ENCODE results near the gene METTL26.

The METTL26 gene

DNA sequence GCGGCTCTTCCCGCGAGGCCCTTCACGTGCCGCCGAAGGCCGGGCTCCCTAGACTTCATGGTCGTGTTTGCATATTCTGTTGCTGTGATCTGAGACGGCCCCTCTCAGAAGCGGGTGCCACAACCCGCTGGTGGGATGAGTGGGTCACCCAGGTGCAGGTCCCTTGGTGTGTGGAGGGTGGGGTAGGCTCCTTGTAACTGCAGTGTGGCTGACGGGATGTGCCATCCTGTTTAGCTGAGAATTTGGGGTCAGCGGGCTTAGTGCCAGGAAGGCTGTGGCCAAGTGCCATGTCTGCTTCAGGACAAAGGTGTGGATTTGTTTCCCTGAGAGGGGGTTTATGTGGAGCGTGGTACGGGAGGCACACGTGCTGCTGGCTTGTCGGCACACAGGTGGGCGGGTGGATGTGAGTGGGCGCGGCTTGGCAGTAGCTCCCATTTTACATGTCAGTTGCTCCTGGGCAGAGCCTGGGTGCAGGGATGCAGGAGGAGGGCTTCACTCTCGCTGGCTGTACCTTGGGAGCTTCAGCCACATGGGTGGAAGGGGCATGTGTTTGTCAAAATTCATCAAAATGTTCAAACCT lies 14.5 kb downstream of the METTL26 start:
- FAIRE-seq: no peak
- no peak for TF ChIP-seq TAF1 (IDR thresholded peaks at IDR 0.05; ENCODE audit: low read depth, low read length)
- no peak for TF ChIP-seq PAX5 (IDR thresholded peaks at IDR 0.05; ENCODE audit: insufficient read depth, low read length, severe bottlenecking)
- TF ChIP-seq SPI1 (IDR thresholded peaks at IDR 0.05; ENCODE audit: low read depth, low read length): no peak
- no peak for TF ChIP-seq POLR2AphosphoS5 (IDR thresholded peaks at IDR 0.05; ENCODE audit: low read depth, low read length)
- TF ChIP-seq POU2F2 (IDR thresholded peaks at IDR 0.05; ENCODE audit: low read depth, low read length): no peak
- TF ChIP-seq POLR2A (IDR thresholded peaks at IDR 0.05; ENCODE audit: low read depth, low read length): no peak
- DNase-seq (ENCODE audit: insufficient read length, low spot score): no peak

- no peak for TF ChIP-seq POU2F2 (IDR thresholded peaks at IDR 0.05; ENCODE audit: low read depth, low read length)
- no peak for TF ChIP-seq PAX5 (IDR thresholded peaks at IDR 0.05; ENCODE audit: insufficient read depth, low read length, severe bottlenecking)
- TF ChIP-seq SPI1 (IDR thresholded peaks at IDR 0.05; ENCODE audit: low read depth, low read length): no peak
- no peak for TF ChIP-seq TAF1 (IDR thresholded peaks at IDR 0.05; ENCODE audit: low read depth, low read length)
- TF ChIP-seq POLR2A (IDR thresholded peaks at IDR 0.05; ENCODE audit: low read depth, low read length): no peak
- no peak for TF ChIP-seq POLR2AphosphoS5 (IDR thresholded peaks at IDR 0.05; ENCODE audit: low read depth, low read length)
- DNase-seq (ENCODE audit: insufficient read length, low spot score) (no peak), FAIRE-seq (no peak)
These were observed 15.2 kb downstream of the METTL26 start for GRCh38 chr16:620700-621525.

- FAIRE-seq (no peak), DNase-seq (ENCODE audit: insufficient read length, low spot score) (no peak)
- TF ChIP-seq POLR2AphosphoS5 (IDR thresholded peaks at IDR 0.05; ENCODE audit: low read depth, low read length) (no peak), POLR2A (IDR thresholded peaks at IDR 0.05; ENCODE audit: low read depth, low read length) (no peak), TAF1 (IDR thresholded peaks at IDR 0.05; ENCODE audit: low read depth, low read length) (no peak), SPI1 (IDR thresholded peaks at IDR 0.05; ENCODE audit: low read depth, low read length) (no peak), PAX5 (IDR thresholded peaks at IDR 0.05; ENCODE audit: insufficient read depth, low read length, severe bottlenecking) (no peak), POU2F2 (IDR thresholded peaks at IDR 0.05; ENCODE audit: low read depth, low read length) (no peak)
These were observed 16.5 kb downstream of the METTL26 start for GRCh38 chr16:619476-620100.

DNA sequence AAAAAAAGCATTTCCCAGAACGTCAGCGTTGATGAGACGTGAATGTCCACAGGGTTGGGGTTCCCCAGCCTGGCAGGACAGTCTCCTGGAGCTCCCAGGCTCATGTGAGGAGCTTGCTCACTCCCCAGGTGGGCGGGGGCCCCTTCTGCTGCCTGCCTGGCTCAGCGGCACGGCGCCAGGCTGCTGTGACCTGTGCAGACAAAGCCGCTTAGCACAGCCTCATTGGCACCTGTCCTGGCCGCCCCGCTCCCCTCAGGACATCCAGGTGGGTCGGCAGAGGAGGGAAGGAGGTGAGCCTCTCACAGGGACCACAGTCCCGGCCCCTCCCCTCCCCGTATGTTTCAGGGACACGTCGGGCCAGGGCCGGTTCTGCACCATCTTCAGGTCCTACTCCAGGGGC lies 18.2 kb downstream of the METTL26 start:
- FAIRE-seq (no peak), DNase-seq (ENCODE audit: insufficient read length, low spot score) (no peak)
- TF ChIP-seq POU2F2 (IDR thresholded peaks at IDR 0.05; ENCODE audit: low read depth, low read length) (no peak), SPI1 (IDR thresholded peaks at IDR 0.05; ENCODE audit: low read depth, low read length) (no peak), POLR2A (IDR thresholded peaks at IDR 0.05; ENCODE audit: low read depth, low read length) (no peak), POLR2AphosphoS5 (IDR thresholded peaks at IDR 0.05; ENCODE audit: low read depth, low read length) (no peak), PAX5 (IDR thresholded peaks at IDR 0.05; ENCODE audit: insufficient read depth, low read length, severe bottlenecking) (no peak), TAF1 (IDR thresholded peaks at IDR 0.05; ENCODE audit: low read depth, low read length) (no peak)

- DNase-seq (ENCODE audit: insufficient read length, low spot score): no peak
- FAIRE-seq: no peak
- no peak for TF ChIP-seq POU2F2 (IDR thresholded peaks at IDR 0.05; ENCODE audit: low read depth, low read length)
- TF ChIP-seq POLR2A (IDR thresholded peaks at IDR 0.05; ENCODE audit: low read depth, low read length): no peak
These were observed 19.1 kb downstream of the METTL26 start for GRCh38 chr16:616733-617586.

DNA sequence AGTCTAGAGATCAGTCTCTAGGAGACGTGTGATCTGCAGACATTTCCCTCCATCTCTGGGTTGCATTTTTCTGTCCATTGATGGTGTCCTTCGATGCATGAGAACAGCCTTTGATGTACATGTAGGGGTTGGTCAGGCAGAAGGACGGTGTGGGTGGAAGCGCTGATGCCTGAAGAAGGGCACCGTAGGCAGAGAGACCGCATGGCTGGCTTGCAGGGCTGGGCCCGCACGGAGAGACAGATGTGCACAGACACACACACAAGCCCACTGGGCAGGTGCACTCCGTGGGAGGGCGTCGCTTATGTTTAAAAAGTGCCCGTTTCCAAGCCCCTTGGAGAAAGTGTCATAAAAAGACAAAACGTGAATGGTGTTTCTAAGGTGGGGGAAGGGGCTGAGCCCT lies 21.0 kb downstream of the METTL26 start:
- DNase-seq (ENCODE audit: insufficient read length, low spot score) (no peak), FAIRE-seq (no peak)
- TF ChIP-seq PAX5 (IDR thresholded peaks at IDR 0.05; ENCODE audit: insufficient read depth, low read length, severe bottlenecking) (no peak), POLR2A (IDR thresholded peaks at IDR 0.05; ENCODE audit: low read depth, low read length) (no peak), TAF1 (IDR thresholded peaks at IDR 0.05; ENCODE audit: low read depth, low read length) (no peak), POU2F2 (IDR thresholded peaks at IDR 0.05; ENCODE audit: low read depth, low read length) (no peak), POLR2AphosphoS5 (IDR thresholded peaks at IDR 0.05; ENCODE audit: low read depth, low read length) (no peak), SPI1 (IDR thresholded peaks at IDR 0.05; ENCODE audit: low read depth, low read length) (no peak)

DNA sequence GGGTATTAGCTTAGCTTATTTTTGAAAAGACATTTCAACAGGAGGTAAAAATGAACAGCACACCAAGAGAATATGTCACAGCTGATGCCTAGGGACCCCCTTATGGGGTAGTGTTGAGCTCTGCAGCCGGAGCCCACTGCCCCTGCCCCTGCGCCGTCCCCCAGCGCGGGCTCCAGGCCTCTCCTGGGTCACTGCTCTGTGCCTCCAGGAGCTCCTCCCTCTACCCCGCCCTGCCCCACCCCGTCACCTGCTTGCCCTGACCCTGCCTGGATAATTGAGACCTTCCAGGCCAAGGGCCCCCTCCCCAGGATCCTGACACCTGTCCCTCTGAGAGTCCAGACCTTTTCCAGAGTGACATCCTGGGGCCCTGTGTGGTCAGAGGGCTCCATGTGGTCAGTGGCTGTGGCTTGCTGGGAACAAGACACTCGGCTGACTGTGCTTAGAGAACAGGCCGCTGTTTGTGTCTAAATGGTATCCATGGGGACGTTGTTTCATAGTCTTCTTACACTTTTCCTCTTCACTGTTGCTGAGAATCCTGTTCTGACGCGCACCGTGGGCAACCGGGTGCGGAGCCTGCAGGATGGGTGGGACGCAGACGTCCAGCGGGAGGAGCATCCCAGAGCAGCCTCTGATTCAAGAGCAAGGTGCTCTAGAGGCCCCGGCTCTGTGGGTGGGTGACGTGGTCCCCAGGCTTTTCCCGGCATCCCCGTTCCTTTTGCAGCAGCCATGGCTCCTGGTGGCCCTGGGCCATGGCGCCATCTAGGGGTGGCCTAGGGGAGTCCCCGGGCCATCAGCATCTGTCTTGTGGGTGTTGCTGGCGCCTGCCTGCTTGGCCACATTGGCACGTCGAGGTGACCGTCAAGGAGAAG lies 25.4 kb downstream of the METTL26 start:
- DNase-seq (ENCODE audit: insufficient read length, low spot score) (no peak), FAIRE-seq (no peak)
- no peak for TF ChIP-seq POLR2A (IDR thresholded peaks at IDR 0.05; ENCODE audit: low read depth, low read length)
- no peak for TF ChIP-seq POLR2AphosphoS5 (IDR thresholded peaks at IDR 0.05; ENCODE audit: low read depth, low read length)
- no peak for TF ChIP-seq PAX5 (IDR thresholded peaks at IDR 0.05; ENCODE audit: insufficient read depth, low read length, severe bottlenecking)
- TF ChIP-seq POU2F2 (IDR thresholded peaks at IDR 0.05; ENCODE audit: low read depth, low read length): no peak
- no peak for TF ChIP-seq SPI1 (IDR thresholded peaks at IDR 0.05; ENCODE audit: low read depth, low read length)

GRCh38 chr16:609984-610383 lies 26.1 kb downstream of the METTL26 start:
- TF ChIP-seq PAX5 (IDR thresholded peaks at IDR 0.05; ENCODE audit: insufficient read depth, low read length, severe bottlenecking): no peak
- TF ChIP-seq POLR2A (IDR thresholded peaks at IDR 0.05; ENCODE audit: low read depth, low read length): no peak
- TF ChIP-seq SPI1 (IDR thresholded peaks at IDR 0.05; ENCODE audit: low read depth, low read length): no peak
- no peak for TF ChIP-seq POLR2AphosphoS5 (IDR thresholded peaks at IDR 0.05; ENCODE audit: low read depth, low read length)
- no peak for TF ChIP-seq TAF1 (IDR thresholded peaks at IDR 0.05; ENCODE audit: low read depth, low read length)
- no peak for TF ChIP-seq POU2F2 (IDR thresholded peaks at IDR 0.05; ENCODE audit: low read depth, low read length)
- DNase-seq (ENCODE audit: insufficient read length, low spot score) (no peak), FAIRE-seq (no peak)

Measured in GM12891 (cell line).